Memory B cell (primary cell): ENCODE data around the gene GMNN.
A peak's percentile ranks its signal among the peaks of the same experiment; 100 is the strongest.
"Not testable (repeated sequence)": the region's sequence is repeated elsewhere in the genome, so short reads cannot be mapped to it uniquely, and the experiment has no call there.

Experiments
- ATAC-seq: fragments of 150-1000 bp; cut with Tn5 transposase; 2 replicates; pipeline ENCODE4 v1.10.0; 2021; ENCODE audit warnings: low read depth, mild to moderate bottlenecking, moderate library complexity
- DNase-seq, 2 donors: peaks; one replicate each; pipeline ENCODE4 v3.0.0; 2022; ENCODE audit warnings: low spot score in 2 of 2
- H3K27ac Mint-ChIP-seq: one replicate; pipeline ENCODE4 v1.8.0; 2022; ENCODE audit warnings: mild to moderate bottlenecking, moderate library complexity, mixed read lengths
- H3K27me3 Mint-ChIP-seq: one replicate; pipeline ENCODE4 v1.8.0; 2022; ENCODE audit warnings: mixed read lengths
- H3K36me3 Mint-ChIP-seq: one replicate; pipeline ENCODE4 v1.8.0; 2022; ENCODE audit warnings: mild to moderate bottlenecking, mixed read lengths
- H3K4me1 Mint-ChIP-seq: one replicate; pipeline ENCODE4 v1.8.0; 2022; ENCODE audit warnings: mixed read lengths
- H3K4me3 Mint-ChIP-seq: one replicate; pipeline ENCODE4 v1.8.0; 2022; ENCODE audit warnings: mild to moderate bottlenecking, moderate library complexity, mixed read lengths
- H3K9me3 Mint-ChIP-seq: one replicate; pipeline ENCODE4 v1.8.0; 2022; ENCODE audit warnings: mixed read lengths

Gene GMNN

DNA sequence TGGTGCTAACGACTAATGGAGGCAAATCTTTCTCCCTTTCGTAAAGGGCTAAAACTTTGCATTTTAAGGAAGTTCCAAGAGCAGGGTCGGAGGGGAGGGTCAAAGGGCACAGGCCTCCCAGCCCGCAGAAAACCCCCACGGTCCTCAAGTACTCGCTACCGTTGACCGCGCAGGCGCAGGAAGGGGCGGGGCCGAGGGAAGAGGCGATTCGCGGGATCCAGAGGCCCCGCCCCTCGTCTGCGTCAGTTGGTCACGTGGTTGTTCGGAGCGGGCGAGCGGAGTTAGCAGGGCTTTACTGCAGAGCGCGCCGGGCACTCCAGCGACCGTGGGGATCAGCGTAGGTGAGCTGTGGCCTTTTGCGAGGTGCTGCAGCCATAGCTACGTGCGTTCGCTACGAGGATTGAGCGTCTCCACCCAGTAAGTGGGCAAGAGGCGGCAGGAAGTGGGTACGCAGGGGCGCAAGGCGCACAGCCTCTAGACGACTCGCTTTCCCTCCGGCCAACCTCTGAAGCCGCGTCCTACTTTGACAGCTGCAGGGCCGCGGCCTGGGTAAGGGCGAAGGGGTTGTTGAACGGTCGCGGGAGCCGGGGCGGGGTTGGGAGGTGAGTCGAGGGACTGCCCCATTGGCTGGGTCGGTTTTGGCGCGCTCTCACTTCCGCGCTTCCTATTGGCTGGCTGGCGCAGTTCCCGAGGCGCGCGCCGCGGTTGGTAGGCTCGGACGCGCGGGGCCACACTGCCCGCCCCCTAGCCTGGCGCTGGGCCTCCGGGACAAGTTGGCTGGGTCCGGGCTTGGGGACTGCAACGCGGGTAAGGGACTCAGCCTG lies at the start of gene GMNN:
TSS of gene GMNN (plus strand) at position 242 of the 824 bp plus-strand sequence. CDS start 2,310 bp downstream, outside the sequence.
- H3K36me3 Mint-ChIP-seq, result peaks cover 2% of the 10 kb centered on the region
- H3K4me3 Mint-ChIP-seq, result peak within 1 kb of the TSS; percentile 99
- H3K4me1 Mint-ChIP-seq, result peaks cover 17% of the 10 kb centered on the region
- H3K9me3 Mint-ChIP-seq, result no peaks in the 10 kb centered on the region
- ATAC-seq (peak; percentile 86), DNase-seq (peak; percentile 97 to 98)
- peak within 1 kb of the TSS; percentile 87 for H3K27ac Mint-ChIP-seq
- H3K27me3 Mint-ChIP-seq, result no peaks in the 10 kb centered on the region

DNA sequence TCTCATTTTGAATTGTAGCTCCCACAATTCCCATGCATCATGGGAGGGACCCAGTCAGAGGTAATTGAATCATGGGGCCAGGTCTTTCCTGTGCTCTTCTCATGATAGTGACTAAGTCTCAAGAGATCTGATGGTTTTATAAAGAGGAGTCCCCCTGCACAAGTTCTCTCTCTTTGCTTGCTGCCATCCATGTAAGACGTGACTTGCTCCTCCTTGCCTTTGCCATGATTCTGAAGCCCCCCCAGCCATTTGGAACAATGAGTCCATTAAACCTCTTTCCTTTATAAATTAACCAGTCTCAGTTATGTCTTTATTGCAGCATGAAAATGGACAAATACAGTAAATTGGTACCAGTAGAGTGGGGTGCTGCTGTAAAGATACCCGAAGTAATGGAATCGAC lies 44.1 kb upstream of the GMNN start:
- H3K36me3 Mint-ChIP-seq, H3K27ac Mint-ChIP-seq, ATAC-seq, H3K27me3 Mint-ChIP-seq, H3K4me3 Mint-ChIP-seq, H3K4me1 Mint-ChIP-seq, DNase-seq: not testable (repeated sequence)
- H3K9me3 Mint-ChIP-seq, result peaks cover 11% of the 10 kb centered on the region

DNA sequence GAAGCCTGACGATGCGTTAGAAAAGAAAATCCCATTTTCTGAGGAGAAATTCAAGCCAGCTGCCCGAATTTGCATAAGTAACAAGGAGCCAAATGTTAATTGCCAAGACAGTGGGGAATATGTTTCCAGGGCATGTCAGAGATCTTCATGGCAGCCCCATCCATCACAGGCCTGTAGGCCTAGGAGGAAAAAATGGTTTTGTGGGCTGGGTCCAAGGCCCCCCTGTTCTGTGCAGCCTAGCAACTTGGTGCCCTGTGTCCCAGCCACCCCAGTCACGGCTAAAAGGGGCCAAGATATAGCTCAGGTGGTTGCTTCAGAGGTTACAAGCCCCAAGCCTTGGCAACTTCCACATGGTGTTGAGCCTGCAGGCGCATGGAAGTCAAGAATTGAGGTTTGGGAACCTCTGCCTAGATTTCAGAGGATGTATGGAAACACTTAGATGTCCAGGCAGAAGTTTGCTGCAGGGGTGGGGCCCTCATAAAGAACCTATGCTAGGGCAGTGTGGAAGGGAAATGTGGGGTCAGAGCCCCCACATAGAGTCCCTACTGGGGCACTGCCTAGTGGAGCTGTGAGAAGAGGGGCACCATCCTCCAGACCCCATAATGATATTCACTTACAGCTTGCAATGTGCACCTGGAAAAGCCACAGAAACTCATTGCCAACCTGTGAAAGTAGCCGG lies 43.1 kb upstream of the GMNN start:
- ATAC-seq, H3K27me3 Mint-ChIP-seq, H3K4me3 Mint-ChIP-seq, DNase-seq, H3K4me1 Mint-ChIP-seq, H3K27ac Mint-ChIP-seq, H3K36me3 Mint-ChIP-seq: not testable (repeated sequence)
- peaks cover 11% of the 10 kb centered on the region for H3K9me3 Mint-ChIP-seq

GRCh38 chr6:24734166-24734565 lies 40.6 kb upstream of the GMNN start:
- no peaks in the 10 kb centered on the region for H3K4me1 Mint-ChIP-seq
- H3K27ac Mint-ChIP-seq, result no peak overlapping the region
- DNase-seq (no peak), ATAC-seq (no peak)
- peaks cover 11% of the 10 kb centered on the region for H3K9me3 Mint-ChIP-seq
- H3K36me3 Mint-ChIP-seq, result peaks cover 8% of the 10 kb centered on the region
- no peaks in the 10 kb centered on the region for H3K27me3 Mint-ChIP-seq
- H3K4me3 Mint-ChIP-seq, result no peak overlapping the region

- not testable (repeated sequence) for ATAC-seq, H3K27me3 Mint-ChIP-seq, H3K36me3 Mint-ChIP-seq, H3K4me1 Mint-ChIP-seq, H3K4me3 Mint-ChIP-seq, DNase-seq, H3K27ac Mint-ChIP-seq
- H3K9me3 Mint-ChIP-seq, result peaks cover 11% of the 10 kb centered on the region
These were observed 40.0 kb upstream of the GMNN start for GRCh38 chr6:24734710-24735109.

GRCh38 chr6:24738741-24739140 lies 36.0 kb upstream of the GMNN start:
- Mint-ChIP-seq H3K9me3 (peaks cover 6% of the 10 kb centered on the region), H3K27me3 (no peaks in the 10 kb centered on the region), H3K36me3 (no peaks in the 10 kb centered on the region), H3K4me1 (peaks cover 8% of the 10 kb centered on the region), H3K4me3 (no peak overlapping the region), H3K27ac (no peak overlapping the region)
- ATAC-seq, result no peak
- DNase-seq, result no peak

GRCh38 chr6:24740861-24741260 lies 33.9 kb upstream of the GMNN start:
- DNase-seq (no peak), ATAC-seq (no peak)
- Mint-ChIP-seq H3K4me1 (peaks cover 16% of the 10 kb centered on the region), H3K27me3 (no peaks in the 10 kb centered on the region), H3K36me3 (no peaks in the 10 kb centered on the region), H3K4me3 (no peak overlapping the region), H3K27ac (no peak overlapping the region), H3K9me3 (peaks cover 6% of the 10 kb centered on the region)

DNA sequence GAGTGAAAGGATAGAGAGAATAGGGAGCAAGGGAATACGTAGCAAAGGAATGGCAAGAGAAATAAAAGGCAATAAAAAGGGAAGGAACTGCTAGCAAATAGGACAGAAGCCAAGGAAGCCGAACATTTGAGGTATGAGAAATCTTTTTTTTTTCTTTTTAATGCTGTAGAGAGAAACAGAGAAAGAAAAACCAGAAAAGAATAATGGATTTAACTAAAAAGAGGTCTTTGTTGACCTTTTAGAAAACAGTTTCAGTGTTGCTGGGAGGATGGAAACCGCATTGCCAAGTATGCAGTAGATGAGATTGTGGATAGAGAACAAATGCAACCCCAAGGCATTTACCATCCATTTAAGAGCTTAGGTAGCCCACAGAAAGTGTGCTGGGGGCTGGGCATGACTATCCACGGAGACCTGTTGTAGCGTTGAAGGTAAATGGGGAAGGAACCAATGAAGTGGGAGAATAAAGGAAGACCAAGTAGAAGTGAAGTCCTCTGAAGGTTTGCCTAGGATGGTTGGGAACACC lies 32.5 kb upstream of the GMNN start:
- H3K4me3 Mint-ChIP-seq, result no peak overlapping the region
- peaks cover 16% of the 10 kb centered on the region for H3K4me1 Mint-ChIP-seq
- peaks cover 6% of the 10 kb centered on the region for H3K9me3 Mint-ChIP-seq
- H3K36me3 Mint-ChIP-seq, result no peaks in the 10 kb centered on the region
- ATAC-seq, result no peak
- no peak for DNase-seq
- no peaks in the 10 kb centered on the region for H3K27me3 Mint-ChIP-seq
- H3K27ac Mint-ChIP-seq, result no peak overlapping the region

DNA sequence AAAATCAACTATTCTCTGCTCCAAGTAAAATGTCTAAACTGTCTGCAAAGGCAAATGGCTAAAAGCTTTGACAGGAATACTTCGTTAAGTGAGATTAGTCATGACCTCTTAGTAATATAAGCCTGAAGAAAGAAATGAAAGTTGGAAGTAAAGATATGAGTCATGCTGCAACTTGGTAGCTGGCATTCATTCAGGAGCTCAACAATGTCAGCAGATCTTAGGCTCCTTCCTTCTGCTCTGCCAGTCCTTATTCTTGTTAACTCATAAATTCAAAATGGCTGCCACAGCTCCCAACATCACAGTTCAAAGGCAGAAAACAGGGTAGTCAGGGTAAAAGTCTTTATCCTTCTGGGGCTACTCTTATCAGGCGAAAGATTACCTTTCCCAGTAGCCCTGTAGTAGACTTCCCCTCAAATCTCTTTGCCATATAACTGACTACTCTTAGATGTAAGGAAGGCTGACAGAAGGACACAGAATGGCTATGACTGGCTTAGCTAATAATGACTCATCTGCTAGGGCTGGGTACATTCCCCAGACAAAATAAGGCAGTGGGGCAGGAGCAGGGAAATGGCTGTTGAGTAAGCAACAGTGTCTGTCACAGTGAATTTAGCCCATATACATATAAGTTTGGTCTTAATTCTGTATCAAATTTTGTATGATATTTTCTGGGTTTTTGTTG lies 31.3 kb upstream of the GMNN start:
- no peaks in the 10 kb centered on the region for H3K36me3 Mint-ChIP-seq
- H3K4me3 Mint-ChIP-seq, result no peak overlapping the region
- H3K9me3 Mint-ChIP-seq, result peaks cover 6% of the 10 kb centered on the region
- ATAC-seq (peak; percentile 45), DNase-seq (no peak)
- H3K27ac Mint-ChIP-seq, result peak overlapping the region; percentile 66
- H3K27me3 Mint-ChIP-seq, result no peaks in the 10 kb centered on the region
- H3K4me1 Mint-ChIP-seq, result peaks cover 16% of the 10 kb centered on the region

GRCh38 chr6:24743944-24744335 lies 30.8 kb upstream of the GMNN start:
- Mint-ChIP-seq H3K4me3 (no peak overlapping the region), H3K27me3 (no peaks in the 10 kb centered on the region), H3K36me3 (no peaks in the 10 kb centered on the region), H3K9me3 (peaks cover 6% of the 10 kb centered on the region), H3K27ac (peak overlapping the region; percentile 66), H3K4me1 (peaks cover 18% of the 10 kb centered on the region)
- DNase-seq (no peak), ATAC-seq (peak; percentile 90)

- H3K9me3 Mint-ChIP-seq, result peaks cover 6% of the 10 kb centered on the region
- H3K4me1 Mint-ChIP-seq, result peaks cover 23% of the 10 kb centered on the region
- no peaks in the 10 kb centered on the region for H3K36me3 Mint-ChIP-seq
- no peaks in the 10 kb centered on the region for H3K27me3 Mint-ChIP-seq
- no peak overlapping the region for H3K27ac Mint-ChIP-seq
- DNase-seq (no peak), ATAC-seq (no peak)
- H3K4me3 Mint-ChIP-seq, result no peak overlapping the region
These were observed 29.8 kb upstream of the GMNN start for GRCh38 chr6:24744911-24745310.

- H3K27me3 Mint-ChIP-seq, result no peaks in the 10 kb centered on the region
- H3K27ac Mint-ChIP-seq, result no peak overlapping the region
- ATAC-seq (no peak), DNase-seq (no peak)
- H3K4me1 Mint-ChIP-seq, result peaks cover 12% of the 10 kb centered on the region
- H3K9me3 Mint-ChIP-seq, result peaks cover 4% of the 10 kb centered on the region
- no peak overlapping the region for H3K4me3 Mint-ChIP-seq
- peaks cover under 1% of the 10 kb centered on the region for H3K36me3 Mint-ChIP-seq
These were observed 25.4 kb upstream of the GMNN start for GRCh38 chr6:24749297-24749696.

DNA sequence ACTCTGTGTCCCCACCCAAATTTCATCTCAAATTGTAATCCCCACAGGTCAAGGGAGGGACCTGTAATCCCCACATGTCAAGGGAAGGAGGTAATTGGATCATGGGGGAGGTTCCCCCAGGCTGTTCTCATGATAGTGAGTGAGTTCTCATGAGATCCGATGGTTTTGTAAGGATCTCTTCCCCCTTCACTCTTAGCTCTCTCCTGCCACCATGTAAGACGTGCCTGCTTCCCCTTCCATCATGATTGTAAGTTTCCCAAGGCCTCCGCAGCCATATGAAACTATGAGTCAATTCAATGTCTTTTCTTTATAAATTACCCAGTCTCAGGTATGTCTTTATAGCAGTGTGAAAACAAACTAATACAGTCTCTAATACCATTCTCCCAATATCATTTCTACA lies 23.9 kb upstream of the GMNN start:
- not testable (repeated sequence) for H3K27ac Mint-ChIP-seq, H3K27me3 Mint-ChIP-seq, H3K4me3 Mint-ChIP-seq, H3K9me3 Mint-ChIP-seq, DNase-seq, H3K4me1 Mint-ChIP-seq, ATAC-seq, H3K36me3 Mint-ChIP-seq

- Mint-ChIP-seq H3K36me3 (peaks cover 1% of the 10 kb centered on the region), H3K9me3 (peaks cover 5% of the 10 kb centered on the region), H3K4me1 (peaks cover 6% of the 10 kb centered on the region), H3K27ac (no peak overlapping the region), H3K4me3 (no peak overlapping the region), H3K27me3 (no peaks in the 10 kb centered on the region)
- ATAC-seq (no peak), DNase-seq (no peak)
These were observed 22.2 kb upstream of the GMNN start for GRCh38 chr6:24752503-24752902.
